GM10266 (cell line): ENCODE data around the gene ZC3H4.
"Not testable (repeated sequence)": the region's sequence is repeated elsewhere in the genome, so short reads cannot be mapped to it uniquely, and the experiment has no call there.

Source experiments
- DNase-seq: peaks from one replicate; pipeline ENCODE4 v3.0.0; 2012; ENCODE audit errors: extremely low spot score
- CTCF ChIP-seq: IDR thresholded peaks from 2 replicates; pipeline ENCODE4 v1.5.1; 2012; ENCODE audit warnings: mild to moderate bottlenecking, low read depth; ENCODE audit not compliant: control insufficient read depth, insufficient read depth; ENCODE audit errors: missing control alignments

ZC3H4 gene

GRCh38 chr19:47144630-47145029 lies 31.1 kb upstream of the ZC3H4 start:
- DNase-seq, result no peak
- no peak for TF ChIP-seq CTCF

- no peak for TF ChIP-seq CTCF
- no peak for DNase-seq
Measured at GRCh38 chr19:47143322-47144073, 29.9 kb upstream of the ZC3H4 start.

- DNase-seq, result no peak
Measured at GRCh38 chr19:47142779-47143178, 29.2 kb upstream of the ZC3H4 start.

GRCh38 chr19:47141695-47142094 lies 28.1 kb upstream of the ZC3H4 start:
- no peak for DNase-seq
- no peak for TF ChIP-seq CTCF

More at GRCh38 chr19:47142779-47143178, 29.2 kb upstream of the ZC3H4 start:
- TF ChIP-seq CTCF, result no peak

GRCh38 chr19:47141252-47141651 lies 27.7 kb upstream of the ZC3H4 start:
- DNase-seq, result not testable (repeated sequence)

GRCh38 chr19:47135156-47135555 lies 21.6 kb upstream of the ZC3H4 start:
- no peak for DNase-seq
- no peak for TF ChIP-seq CTCF

- no peak for DNase-seq
- TF ChIP-seq CTCF, result no peak
Measured at GRCh38 chr19:47134545-47134944, 21.0 kb upstream of the ZC3H4 start.
